Astrocyte (in vitro differentiated cells and primary cell): ENCODE results near the gene C18orf32. TPM values are rescaled to one million over a fixed set of nuclear protein-coding genes. Genes with fewer than 3 reads are reported as not detected.
A peak's percentile ranks its signal among the peaks of the same experiment; 100 is the strongest.

ENCODE experiments used
- DNase-seq: peaks from one replicate; pipeline ENCODE4 v3.0.0-alpha.2; 2010; ENCODE audit warnings: low read depth
- FAIRE-seq: peaks from 2 replicates; lab custom pipeline; 2011; peaks lifted over from hg19 to GRCh38; lab: Jason Lieb, UNC
- H2AFZ ChIP-seq: 2 replicates; pipeline ENCODE4 v1.6.0; 2012; ENCODE audit warnings: low read depth, low read length, inconsistent platforms
- H3K27ac ChIP-seq: 2 replicates; pipeline ENCODE4 v1.5.1; 2011; ENCODE audit warnings: low read depth, low read length, inconsistent platforms
- H3K27me3 ChIP-seq: 2 replicates; pipeline ENCODE4 v1.6.0; 2011; ENCODE audit warnings: low read length, inconsistent platforms; ENCODE audit not compliant: insufficient read depth
- H3K36me3 ChIP-seq: 2 replicates; pipeline ENCODE4 v1.5.1; 2011; ENCODE audit warnings: low read length, inconsistent platforms; ENCODE audit not compliant: insufficient read depth
- H3K4me1 ChIP-seq: 2 replicates; pipeline ENCODE4 v1.5.1; 2011; ENCODE audit warnings: low read length, inconsistent platforms; ENCODE audit not compliant: insufficient read depth
- H3K4me2 ChIP-seq: 2 replicates; pipeline ENCODE4 v1.6.0; 2012; ENCODE audit warnings: low read length, inconsistent platforms
- H3K4me3 ChIP-seq: 2 replicates; pipeline ENCODE4 v1.5.1; 2011; ENCODE audit warnings: low read depth, mild to moderate bottlenecking, low read length, inconsistent platforms; ENCODE audit not compliant: insufficient read depth
- H3K79me2 ChIP-seq: 2 replicates; pipeline ENCODE4 v1.6.0; 2012; ENCODE audit warnings: mild to moderate bottlenecking, low read length, inconsistent platforms; ENCODE audit not compliant: insufficient read depth
- H3K9ac ChIP-seq: 2 replicates; pipeline ENCODE4 v1.6.0; 2012; ENCODE audit warnings: mild to moderate bottlenecking, low read length, inconsistent platforms
- H3K9me3 ChIP-seq: 2 replicates; pipeline ENCODE4 v1.5.1; 2012; ENCODE audit warnings: low read depth, mild to moderate bottlenecking, low read length, inconsistent platforms; ENCODE audit not compliant: insufficient read depth
- H4K20me1 ChIP-seq: 2 replicates; pipeline ENCODE4 v1.6.0; 2012; ENCODE audit warnings: low read length, inconsistent platforms; ENCODE audit not compliant: insufficient read depth
- H3K27ac Mint-ChIP-seq: one replicate; pipeline ENCODE4 v1.8.0; 2021; ENCODE audit warnings: mild to moderate bottlenecking, mixed read lengths; ENCODE audit not compliant: unreplicated experiment
- H3K27me3 Mint-ChIP-seq: one replicate; pipeline ENCODE4 v1.8.0; 2021; ENCODE audit warnings: low read depth, mixed read lengths; ENCODE audit not compliant: unreplicated experiment
- H3K36me3 Mint-ChIP-seq: one replicate; pipeline ENCODE4 v1.8.0; 2021; ENCODE audit warnings: low read depth, mixed read lengths; ENCODE audit not compliant: unreplicated experiment
- H3K4me1 Mint-ChIP-seq: one replicate; pipeline ENCODE4 v1.8.0; 2021; ENCODE audit warnings: low read depth, mixed read lengths; ENCODE audit not compliant: unreplicated experiment
- H3K4me3 Mint-ChIP-seq: one replicate; pipeline ENCODE4 v1.8.0; 2021; ENCODE audit warnings: mild to moderate bottlenecking, moderate library complexity, mixed read lengths; ENCODE audit not compliant: unreplicated experiment
- H3K9me3 Mint-ChIP-seq: one replicate; pipeline ENCODE4 v1.8.0; 2021; ENCODE audit warnings: mild to moderate bottlenecking, mixed read lengths; ENCODE audit not compliant: unreplicated experiment
- EZH2 ChIP-seq: IDR thresholded peaks from 2 replicates; pipeline ENCODE4 v1.6.1; 2012; ENCODE audit warnings: mild to moderate bottlenecking, low read length, inconsistent platforms; ENCODE audit not compliant: insufficient read depth
- total RNA-seq: library from RNA; stranded (reverse); gene quantifications from 2 replicates; pipeline ENCODE4 v1.2.1, GENCODE V29; 2021
- TF ChIP-seq, protein P1 (sequence below): IDR thresholded peaks from 2 replicates; pipeline ENCODE4 v1.5.1; 2011; ENCODE audit warnings: low read depth, mild to moderate bottlenecking, inconsistent platforms, low read length, moderate library complexity; ENCODE audit not compliant: insufficient read depth

The C18orf32 gene
- total RNA-seq, 1 donor from 2014 or later = 40.3 TPM

DNA sequence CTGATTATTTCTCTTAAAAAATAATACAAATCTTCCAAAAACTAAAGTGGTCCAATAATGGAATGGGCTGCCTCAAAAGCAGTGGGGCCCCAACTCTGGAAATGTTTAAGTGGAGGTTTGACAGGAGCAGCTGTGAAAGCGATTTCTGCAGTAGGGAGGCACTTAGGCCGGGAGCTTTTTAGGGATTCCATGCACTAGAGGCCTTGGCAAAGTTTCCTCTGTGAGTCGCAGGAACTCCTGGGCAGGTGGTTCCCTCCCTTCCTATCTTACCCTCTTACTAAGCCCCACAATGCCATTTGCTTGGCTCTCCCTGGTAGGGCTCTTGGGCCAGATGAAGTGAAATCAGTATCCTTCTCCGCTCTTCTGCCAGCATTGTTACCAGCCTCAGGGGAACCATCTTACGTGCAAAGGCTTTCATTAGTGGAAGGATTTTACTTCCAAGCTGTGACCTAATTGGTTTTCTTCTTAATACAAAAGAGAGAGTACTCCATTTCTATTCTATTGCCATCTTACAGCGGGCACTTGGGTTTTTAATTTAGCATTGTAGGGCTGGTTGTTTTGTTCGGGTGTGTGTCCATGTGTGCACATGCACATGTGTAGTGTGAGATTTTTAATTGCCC lies 34.3 kb upstream of the C18orf32 start:
- peaks cover 7% of the 10 kb centered on the region for H3K27me3 Mint-ChIP-seq
- no peaks in the 10 kb centered on the region for H3K9me3 Mint-ChIP-seq
- no peaks in the 10 kb centered on the region for H3K79me2 ChIP-seq
- peaks cover 5% of the 10 kb centered on the region for H3K4me1 Mint-ChIP-seq
- peaks cover 2% of the 10 kb centered on the region for H3K36me3 Mint-ChIP-seq
- no peak overlapping the region for H3K9ac ChIP-seq
- no peak overlapping the region for H3K27ac Mint-ChIP-seq
- H2AFZ ChIP-seq = peak overlapping the region; percentile 41
- DNase-seq (no peak), FAIRE-seq (no peak)
- H3K4me3 Mint-ChIP-seq = no peak overlapping the region
- H3K4me3 ChIP-seq = no peak overlapping the region
- no peaks in the 10 kb centered on the region for H4K20me1 ChIP-seq
- TF ChIP-seq, protein P1, sequence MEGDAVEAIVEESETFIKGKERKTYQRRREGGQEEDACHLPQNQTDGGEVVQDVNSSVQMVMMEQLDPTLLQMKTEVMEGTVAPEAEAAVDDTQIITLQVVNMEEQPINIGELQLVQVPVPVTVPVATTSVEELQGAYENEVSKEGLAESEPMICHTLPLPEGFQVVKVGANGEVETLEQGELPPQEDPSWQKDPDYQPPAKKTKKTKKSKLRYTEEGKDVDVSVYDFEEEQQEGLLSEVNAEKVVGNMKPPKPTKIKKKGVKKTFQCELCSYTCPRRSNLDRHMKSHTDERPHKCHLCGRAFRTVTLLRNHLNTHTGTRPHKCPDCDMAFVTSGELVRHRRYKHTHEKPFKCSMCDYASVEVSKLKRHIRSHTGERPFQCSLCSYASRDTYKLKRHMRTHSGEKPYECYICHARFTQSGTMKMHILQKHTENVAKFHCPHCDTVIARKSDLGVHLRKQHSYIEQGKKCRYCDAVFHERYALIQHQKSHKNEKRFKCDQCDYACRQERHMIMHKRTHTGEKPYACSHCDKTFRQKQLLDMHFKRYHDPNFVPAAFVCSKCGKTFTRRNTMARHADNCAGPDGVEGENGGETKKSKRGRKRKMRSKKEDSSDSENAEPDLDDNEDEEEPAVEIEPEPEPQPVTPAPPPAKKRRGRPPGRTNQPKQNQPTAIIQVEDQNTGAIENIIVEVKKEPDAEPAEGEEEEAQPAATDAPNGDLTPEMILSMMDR = no peak
- TF ChIP-seq EZH2 = no peak
- no peaks in the 10 kb centered on the region for H3K36me3 ChIP-seq
- no peaks in the 10 kb centered on the region for H3K9me3 ChIP-seq
- H3K27ac ChIP-seq = no peak overlapping the region
- peaks cover 3% of the 10 kb centered on the region for H3K4me1 ChIP-seq
- H3K4me2 ChIP-seq = no peak overlapping the region
- H3K27me3 ChIP-seq = no peaks in the 10 kb centered on the region

DNA sequence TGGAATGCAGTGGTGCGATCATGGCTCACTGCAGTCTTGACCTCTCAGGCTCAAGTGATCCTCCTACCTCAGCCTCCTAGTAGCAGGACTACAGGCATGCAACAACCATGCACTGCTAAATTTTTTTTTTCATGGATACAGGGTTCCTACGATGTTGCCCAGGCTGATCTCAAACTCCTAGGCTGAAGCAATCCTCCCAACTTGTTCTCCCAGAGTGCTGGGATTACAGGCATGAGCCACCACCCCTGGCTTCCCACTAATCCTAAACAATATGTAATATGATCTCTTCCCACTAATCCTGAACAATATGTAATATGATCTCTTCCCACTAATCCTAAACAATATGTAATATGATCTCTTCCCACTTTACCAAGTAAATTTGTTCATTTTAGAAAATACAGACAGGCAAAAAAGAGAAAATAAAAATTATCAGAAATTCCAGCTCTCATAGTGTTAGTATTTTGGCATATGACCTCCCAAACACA lies 33.7 kb upstream of the C18orf32 start:
- Histone ChIP-seq H3K27ac (no peak overlapping the region), H3K4me3 (no peak overlapping the region), H2AFZ (no peak overlapping the region), H3K4me2 (no peak overlapping the region), H3K9me3 (no peaks in the 10 kb centered on the region), H4K20me1 (no peaks in the 10 kb centered on the region), H3K79me2 (no peaks in the 10 kb centered on the region), H3K4me1 (peaks cover 3% of the 10 kb centered on the region), H3K36me3 (no peaks in the 10 kb centered on the region), H3K9ac (no peak overlapping the region), H3K27me3 (no peaks in the 10 kb centered on the region)
- Mint-ChIP-seq H3K4me3 (no peak overlapping the region), H3K36me3 (peaks cover 2% of the 10 kb centered on the region), H3K9me3 (no peaks in the 10 kb centered on the region), H3K27me3 (peaks cover 7% of the 10 kb centered on the region), H3K27ac (no peak overlapping the region), H3K4me1 (peaks cover 5% of the 10 kb centered on the region)
- DNase-seq (peak; percentile 22), FAIRE-seq (no peak)
- TF ChIP-seq, protein P1 = no peak
- no peak for TF ChIP-seq EZH2
